Measurements from ENCODE around the gene GPLD1. TPM values are rescaled to one million over a fixed set of nuclear protein-coding genes. Genes with fewer than 3 reads are reported as not detected.
A peak's percentile ranks its signal among the peaks of the same experiment; 100 is the strongest.
"Not testable (repeated sequence)": the region's sequence is repeated elsewhere in the genome, so short reads cannot be mapped to it uniquely, and the experiment has no call there.

Gene GPLD1
- total RNA-seq, 1 donor from 2014 or later = 15.7 TPM

DNA sequence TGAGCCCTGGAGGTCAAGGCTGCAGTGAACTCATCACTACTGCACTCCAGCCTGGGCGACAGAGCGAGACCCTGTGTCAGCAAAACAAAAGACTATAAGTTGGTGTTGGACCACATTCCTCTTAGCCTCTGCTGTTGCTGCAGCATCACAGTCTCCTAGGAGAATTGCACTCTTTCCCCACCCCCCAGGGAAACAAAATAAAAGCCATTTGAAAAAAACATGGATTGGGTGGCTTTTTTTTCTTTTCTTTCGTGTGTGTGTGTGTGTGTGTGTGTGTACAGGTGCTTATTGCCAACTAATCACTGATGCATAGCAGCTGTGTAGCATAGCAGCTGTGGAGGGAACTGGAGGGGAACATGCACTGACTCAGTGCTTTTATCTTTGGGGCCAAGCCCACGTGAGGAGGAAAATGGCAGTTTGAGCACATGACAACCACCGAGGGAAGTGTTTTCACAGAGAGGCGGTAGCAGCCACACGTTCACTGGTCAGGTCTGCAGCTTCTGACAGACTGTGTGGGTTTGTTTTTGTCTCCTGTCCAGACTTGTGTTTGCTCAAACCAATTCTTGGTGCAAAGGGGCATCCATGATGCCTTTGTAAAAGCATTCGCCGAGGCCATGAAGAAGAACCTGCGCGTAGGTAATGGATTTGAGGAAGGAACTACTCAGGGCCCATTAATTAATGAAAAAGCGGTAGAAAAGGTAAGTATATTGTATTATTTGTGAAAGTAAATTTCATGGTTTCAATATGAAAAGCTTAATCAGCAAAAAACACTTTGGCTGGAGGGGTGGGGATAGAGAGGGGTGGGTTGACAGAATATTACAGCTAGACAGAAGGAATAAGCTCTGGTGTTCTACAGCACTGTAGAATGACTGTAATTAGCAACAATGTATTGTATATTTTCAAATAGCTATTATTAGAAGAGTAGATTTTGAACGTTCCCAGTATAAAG, 33.1 kb upstream of the GPLD1 start:
- TF ChIP-seq, protein P1, sequence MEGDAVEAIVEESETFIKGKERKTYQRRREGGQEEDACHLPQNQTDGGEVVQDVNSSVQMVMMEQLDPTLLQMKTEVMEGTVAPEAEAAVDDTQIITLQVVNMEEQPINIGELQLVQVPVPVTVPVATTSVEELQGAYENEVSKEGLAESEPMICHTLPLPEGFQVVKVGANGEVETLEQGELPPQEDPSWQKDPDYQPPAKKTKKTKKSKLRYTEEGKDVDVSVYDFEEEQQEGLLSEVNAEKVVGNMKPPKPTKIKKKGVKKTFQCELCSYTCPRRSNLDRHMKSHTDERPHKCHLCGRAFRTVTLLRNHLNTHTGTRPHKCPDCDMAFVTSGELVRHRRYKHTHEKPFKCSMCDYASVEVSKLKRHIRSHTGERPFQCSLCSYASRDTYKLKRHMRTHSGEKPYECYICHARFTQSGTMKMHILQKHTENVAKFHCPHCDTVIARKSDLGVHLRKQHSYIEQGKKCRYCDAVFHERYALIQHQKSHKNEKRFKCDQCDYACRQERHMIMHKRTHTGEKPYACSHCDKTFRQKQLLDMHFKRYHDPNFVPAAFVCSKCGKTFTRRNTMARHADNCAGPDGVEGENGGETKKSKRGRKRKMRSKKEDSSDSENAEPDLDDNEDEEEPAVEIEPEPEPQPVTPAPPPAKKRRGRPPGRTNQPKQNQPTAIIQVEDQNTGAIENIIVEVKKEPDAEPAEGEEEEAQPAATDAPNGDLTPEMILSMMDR (IDR thresholded peaks at IDR 0.05) = no peak

DNA sequence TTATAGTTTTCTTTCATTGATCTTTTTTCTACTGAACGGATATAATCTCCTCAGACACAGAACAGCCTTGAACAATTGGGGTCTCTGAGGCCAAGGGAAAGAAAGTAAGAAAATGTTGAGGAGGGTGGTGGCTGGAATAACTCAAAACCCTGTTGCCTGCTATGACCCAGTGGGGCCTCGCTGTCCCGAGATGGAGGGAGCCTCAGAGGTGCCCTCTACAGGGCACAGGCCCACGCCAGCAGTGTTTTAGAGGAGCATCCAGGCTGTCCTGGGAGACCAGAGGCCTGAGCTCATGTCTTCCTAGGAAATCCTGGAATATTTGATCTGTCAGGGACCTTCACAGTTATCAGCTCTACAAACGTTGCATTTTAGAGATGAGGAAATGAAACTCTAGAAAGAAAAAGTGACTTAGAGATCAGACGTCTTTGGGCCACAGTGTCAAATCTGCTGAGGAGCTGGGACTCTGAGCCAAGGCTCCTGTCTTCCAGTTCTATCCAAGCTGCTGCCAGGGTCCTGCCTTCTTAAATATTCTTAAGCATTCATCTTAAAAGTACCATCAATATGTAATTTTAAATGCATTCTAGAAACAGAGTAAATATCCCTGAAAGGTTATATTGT, 31.7 kb upstream of the GPLD1 start:
- intact Hi-C loops (cut with DNase I) = no loop called here
- Histone ChIP-seq H3K9me3 (no peaks in the 10 kb centered on the region), H3K27me3 (no peaks in the 10 kb centered on the region), H3K27ac (no peak overlapping the region), H3K4me1 (no peaks in the 10 kb centered on the region), H3K4me3 (no peak overlapping the region), H3K36me3 (peaks cover 0 to 1% of the 10 kb centered on the region in 2 donors)
- TF ChIP-seq, protein P1 (IDR thresholded peaks at IDR 0.05) = peak in 2 of 3 experiments; percentile 8 to 32
- no peak for TF ChIP-seq POLR2AphosphoS5 (IDR thresholded peaks at IDR 0.05; ENCODE audit: insufficient read depth in 1 of 2, low read depth in 1 of 2)
- no peak for TF ChIP-seq POLR2A (IDR thresholded peaks at IDR 0.05)
- peak in 1 of 2 donors; percentile 40 for DNase-seq (ENCODE audit: extremely low spot score in 2 of 2)

More for the DNA sequence above, 33.1 kb upstream of the GPLD1 start:
- Histone ChIP-seq H3K4me3 (no peak overlapping the region), H3K4me1 (no peaks in the 10 kb centered on the region), H3K27me3 (no peaks in the 10 kb centered on the region), H3K36me3 (no peaks in the 10 kb centered on the region), H3K27ac (no peak overlapping the region), H3K9me3 (no peaks in the 10 kb centered on the region)
- intact Hi-C loops (cut with DNase I) = no loop called here
- DNase-seq (ENCODE audit: extremely low spot score in 2 of 2) = peak in 1 of 2 donors; percentile 34

DNA sequence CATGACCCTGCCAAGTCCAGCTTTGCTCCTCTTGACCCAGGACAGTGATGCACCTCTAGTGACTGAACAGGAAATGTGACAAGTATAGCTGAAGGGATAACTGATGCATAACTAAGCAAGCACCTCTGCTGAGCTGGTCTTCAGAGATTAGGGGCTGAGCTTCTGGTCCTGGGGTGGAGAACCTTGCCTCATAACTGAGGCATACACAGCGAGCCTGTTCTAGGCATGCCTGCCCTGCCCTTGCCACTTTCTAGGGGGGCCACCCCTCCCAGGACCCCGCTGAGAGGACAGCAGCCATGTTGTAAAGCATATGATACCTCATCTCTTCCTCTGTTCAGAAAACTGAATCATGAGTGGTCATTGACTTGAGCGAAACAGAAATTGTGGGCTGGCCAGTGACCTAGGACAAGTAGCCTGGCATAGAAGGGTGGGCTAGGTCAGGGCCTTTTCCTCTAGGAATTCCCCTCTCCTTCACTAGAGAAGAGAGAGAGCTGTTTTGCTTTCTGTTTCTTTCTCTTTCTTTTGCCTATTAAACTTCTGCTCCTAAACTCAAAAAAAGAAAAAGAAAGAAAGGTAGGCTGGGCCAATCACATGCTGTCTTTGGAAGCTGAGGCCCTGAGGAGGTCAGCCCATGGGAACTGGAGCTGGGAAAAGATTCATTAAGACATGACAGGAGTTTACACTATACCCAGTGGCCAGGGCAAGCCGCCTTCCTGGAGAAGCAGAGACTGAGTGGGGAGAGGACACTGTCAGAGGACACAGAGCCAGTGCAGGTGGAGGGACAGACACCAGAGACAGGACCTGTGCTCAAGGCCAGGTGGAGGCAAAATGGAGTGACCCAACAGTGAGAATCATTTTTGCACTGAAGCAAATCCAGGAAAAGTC, 28.5 kb upstream of the GPLD1 start:
- DNase-seq (ENCODE audit: extremely low spot score in 2 of 2) = peak in 1 of 2 donors; percentile 62
- Histone ChIP-seq H3K36me3 (peaks cover 0 to 8% of the 10 kb centered on the region in 2 donors), H3K27me3 (no peaks in the 10 kb centered on the region), H3K4me3 (no peak overlapping the region), H3K9me3 (no peaks in the 10 kb centered on the region), H3K27ac (no peak overlapping the region), H3K4me1 (no peaks in the 10 kb centered on the region)
- TF ChIP-seq, protein P1 (IDR thresholded peaks at IDR 0.05) = no peak
- no peak for TF ChIP-seq POLR2A (IDR thresholded peaks at IDR 0.05)
- no peak for TF ChIP-seq POLR2AphosphoS5 (IDR thresholded peaks at IDR 0.05; ENCODE audit: insufficient read depth in 1 of 2, low read depth in 1 of 2)
- intact Hi-C loops (cut with DNase I) = no loop called here

DNA sequence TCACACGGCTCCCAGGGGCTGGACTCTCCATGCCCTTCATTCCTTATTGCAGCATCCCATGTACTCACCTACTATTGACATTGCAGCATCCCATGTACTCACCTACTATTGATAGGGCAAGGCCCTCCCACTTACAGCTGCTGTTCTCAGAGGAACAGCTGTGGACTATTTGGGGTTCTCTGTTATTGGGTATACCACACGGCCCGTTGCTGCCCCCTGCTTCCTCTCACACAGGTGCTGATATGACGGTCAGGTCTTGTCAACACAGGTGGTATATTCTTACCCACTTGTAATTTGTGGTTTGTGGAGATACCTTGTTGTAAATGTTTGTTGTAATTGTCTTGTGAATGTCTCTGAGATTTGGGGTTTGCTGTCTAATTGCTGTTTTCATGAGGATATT, 24.2 kb upstream of the GPLD1 start:
- TF ChIP-seq, protein P1 (IDR thresholded peaks at IDR 0.05) = no peak
- no peak for TF ChIP-seq POLR2AphosphoS5 (IDR thresholded peaks at IDR 0.05; ENCODE audit: insufficient read depth in 1 of 2, low read depth in 1 of 2)
- no peak for TF ChIP-seq POLR2A (IDR thresholded peaks at IDR 0.05)
- Histone ChIP-seq H3K9me3 (no peaks in the 10 kb centered on the region), H3K4me1 (no peaks in the 10 kb centered on the region), H3K36me3 (peaks cover 0 to 13% of the 10 kb centered on the region in 2 donors), H3K4me3 (no peak overlapping the region), H3K27me3 (no peaks in the 10 kb centered on the region), H3K27ac (no peak overlapping the region)
- DNase-seq (ENCODE audit: extremely low spot score in 2 of 2) = peak in 1 of 2 donors; percentile 47
- intact Hi-C loops (cut with DNase I) = no loop called here

DNA sequence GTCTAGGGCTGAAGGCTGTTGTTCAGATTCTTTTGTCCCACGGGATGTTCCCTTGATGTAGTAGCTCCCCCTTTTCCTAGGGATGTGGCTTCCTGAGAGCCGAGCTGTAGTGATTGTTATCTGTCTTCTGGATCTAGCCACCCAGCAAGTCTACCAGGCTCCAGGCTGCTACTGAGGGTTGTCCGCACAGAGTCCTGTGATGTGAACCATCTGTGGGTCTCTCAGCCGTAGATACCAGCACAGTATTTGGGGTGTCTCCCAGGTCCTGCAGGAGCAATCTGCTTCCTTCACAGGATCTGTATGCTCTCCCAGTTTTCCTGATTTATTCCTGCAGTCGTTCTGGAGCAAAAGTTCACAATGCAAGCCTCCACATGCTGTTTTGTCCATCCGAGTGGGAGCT, 22.6 kb upstream of the GPLD1 start:
- H3K9me3 ChIP-seq; H3K27me3 ChIP-seq; intact Hi-C loops (cut with DNase I); H3K4me1 ChIP-seq; H3K27ac ChIP-seq; H3K4me3 ChIP-seq: not testable (repeated sequence)
- DNase-seq (ENCODE audit: extremely low spot score in 2 of 2) = peak in 1 of 2 donors; percentile 44
- peaks cover 0 to 26% of the 10 kb centered on the region in 2 donors for H3K36me3 ChIP-seq

All from vagina (tissue), 2 donors.